Spleen (tissue), 11 donors: ENCODE results near the gene FNBP1. TPM values are rescaled to one million over a fixed set of nuclear protein-coding genes. Genes with fewer than 3 reads are reported as not detected.

Experiments
- DNase-seq: peaks from one replicate; pipeline ENCODE4 v3.0.0-alpha.2; 2020
- H3K27ac ChIP-seq, 8 donors: fragments of 200-600 bp; sonication (generic) in 7 of 8; 1 replicate in 4 of 8; 2 replicates in 4 of 8; pipeline versions ENCODE4 v1.5.0 to v1.8.0; 2016 to 2021; ENCODE audit warnings: inconsistent platforms in 4 of 8, mild to moderate bottlenecking in 4 of 8, moderate library complexity in 1 of 8
- H3K27me3 ChIP-seq, 7 donors: fragments of 200-600 bp; sonication (generic) in 6 of 7; replicated peaks in 1 of 7; 1 replicate in 4 of 7; 2 replicates in 3 of 7; pipeline versions ENCODE4 v1.5.0 to v1.8.0; 2016 to 2021; ENCODE audit warnings: inconsistent platforms in 3 of 7, mild to moderate bottlenecking in 1 of 7
- H3K36me3 ChIP-seq, 6 donors: fragments of 200-600 bp; sonication (generic) in 5 of 6; 1 replicate in 4 of 6; 2 replicates in 2 of 6; pipeline versions ENCODE4 v1.5.0 to v1.8.0; 2016 to 2021; ENCODE audit warnings: inconsistent platforms in 2 of 6
- H3K4me1 ChIP-seq, 6 donors: fragments of 200-600 bp; sonication (generic) in 5 of 6; 1 replicate in 3 of 6; 2 replicates in 3 of 6; pipeline versions ENCODE4 v1.5.0 to v1.8.0; 2016 to 2021; ENCODE audit warnings: inconsistent platforms in 3 of 6
- H3K4me3 ChIP-seq, 8 donors: fragments of 200-600 bp; sonication (generic) in 7 of 8; 1 replicate in 4 of 8; 2 replicates in 4 of 8; pipeline versions ENCODE4 v1.5.0 to v1.8.0; 2016 to 2021; ENCODE audit warnings: inconsistent platforms in 4 of 8, mild to moderate bottlenecking in 4 of 8, moderate library complexity in 2 of 8
- H3K9me3 ChIP-seq, 8 donors: fragments of 200-600 bp; sonication (generic) in 7 of 8; 1 replicate in 4 of 8; 2 replicates in 4 of 8; pipeline versions ENCODE4 v1.5.0 to v1.8.0; 2016 to 2021; ENCODE audit warnings: inconsistent platforms in 4 of 8
- CTCF ChIP-seq, 11 experiments: fragments of 200-600 bp in 7 of 11; fragments of 450-650 bp in 4 of 11; sonication (generic) in 4 of 11; IDR thresholded peaks in 8 of 11; conservative IDR thresholded peaks in 3 of 11; 1 replicate in 7 of 11; 2 replicates in 4 of 11; pipeline versions ENCODE4 v1.4.0 to v1.8.0; 2016 to 2021; ENCODE audit warnings: antibody characterized with exemption in 11 of 11, inconsistent platforms in 4 of 11, mild to moderate bottlenecking in 1 of 11
- POLR2A ChIP-seq, 3 donors: fragments of 450-650 bp; IDR thresholded peaks; one replicate each; pipeline ENCODE4 v1.5.1; 2017; ENCODE audit warnings: antibody characterized with exemption in 3 of 3, mild to moderate bottlenecking in 1 of 3
- POLR2AphosphoS5 ChIP-seq, 3 donors: sonication (generic); formaldehyde crosslinking; IDR thresholded peaks; one replicate each; pipeline ENCODE4 v1.5.1; 2017; ENCODE audit warnings: antibody characterized with exemption in 3 of 3
- WGBS, 5 donors: extraction: QIAGEN DNeasy Blood & Tissue Kit in 3 of 5; methylation state at CpG; one replicate each; pipeline versions ENCODE4 v1.1.5 to v1.1.7; 2013 to 2018; 5-methylcytosine and 5-hydroxymethylcytosine counted together
- intact Hi-C: fragments of 100-400 bp; cut with DNase I; formaldehyde crosslinking; loops from one replicate; pipeline ENCODE4 v1.15.0; 2023; ENCODE audit warnings: low total_unique reads
- polyA plus RNA-seq, 3 donors: library from polyadenylated mRNA; stranded (reverse); fragments of 200-250 nt; gene quantifications; one replicate each; pipeline ENCODE4 v1.2.1, GENCODE V29; 2013
- total RNA-seq, 7 donors: library from RNA; depleted of rRNA in 3 of 7; stranded (reverse); fragments of >200 nt in 3 of 7; fragmentation: NEBNext Ultra II Directional in 4 of 7; extraction: Animal tissue kit (Norgen Biotek cat#: 25700) in 4 of 7; gene quantifications; one replicate each; pipeline versions ENCODE4 v1.1.0 to v1.2.1, GENCODE V29; 2016 to 2021
- donor health status: healthy with polysubstance abuse.
- donor health status: DM: no; HTN: no; CAD: no; lungs with moderate emphysema.
- donor health status: DM: no; HTN: no; CAD: no.
- donor health status: Bipolar disorder and iron deficiency.
- donor health status: healthy.
- donor health status: DM: no; HTN: no; CAD: no.
- donor health status: DM: yes; HTN: yes; CAD: no.

The FNBP1 gene
- total and polyA plus RNA-seq, 10 donors: 40.6 to 156 (median 146) TPM

DNA sequence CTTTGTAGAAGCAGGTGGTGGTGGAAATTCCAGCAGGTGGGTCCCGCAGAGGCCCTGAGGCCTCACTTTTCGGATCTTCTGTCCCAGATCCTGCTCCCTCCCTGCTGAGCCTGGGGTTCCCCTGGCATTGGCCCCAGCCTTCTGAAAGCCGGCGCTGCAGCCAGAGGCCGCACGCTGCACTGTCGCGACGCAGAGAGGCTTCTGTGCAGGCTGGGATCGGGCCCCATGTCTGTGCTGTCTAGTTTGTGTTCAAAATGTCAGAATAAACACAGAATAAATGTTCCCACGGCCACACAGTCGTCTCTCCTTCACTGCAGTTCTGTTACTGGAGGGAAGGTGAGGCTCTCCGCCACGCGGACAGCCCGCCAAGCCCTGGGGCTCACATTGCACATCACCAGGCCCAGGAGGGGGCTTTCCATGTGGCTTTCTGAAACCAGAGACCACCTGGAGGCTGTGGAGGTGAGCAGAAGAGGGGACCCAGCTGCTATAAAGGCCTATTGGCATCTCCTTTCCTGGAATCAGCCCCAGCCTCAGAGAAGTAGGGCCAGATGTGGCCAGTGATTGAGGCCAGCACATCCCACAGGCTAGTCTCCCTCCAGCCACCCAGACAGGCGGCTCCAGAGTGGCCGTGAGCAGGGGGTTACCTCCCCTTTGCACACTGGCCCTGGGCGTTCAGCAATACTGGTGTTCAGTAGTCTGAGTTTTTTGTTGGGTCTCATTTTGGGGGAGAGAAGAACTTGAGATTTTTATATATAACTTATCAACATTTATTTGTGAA lies 161.3 kb downstream of the FNBP1 start:
- H3K4me3 ChIP-seq: no peak overlapping the region
- no peaks in the 10 kb centered on the region for H3K9me3 ChIP-seq
- H3K27me3 ChIP-seq: no peaks in the 10 kb centered on the region
- TF ChIP-seq POLR2AphosphoS5 (IDR thresholded peaks at IDR 0.05) (peak in 1 of 3 donors; percentile 51), CTCF (IDR thresholded peaks at IDR 0.05 in 8 of 11, conservative IDR thresholded peaks at IDR 0.05 in 3 of 11) (no peak)
- H3K4me1 ChIP-seq: peaks cover 28 to 51% (median 37%) of the 10 kb centered on the region in 6 donors
- peak overlapping the region in 1 of 8 donors; percentile 21 for H3K27ac ChIP-seq
- no peak for DNase-seq
- peaks cover 0 to 38% (median 1%) of the 10 kb centered on the region in 6 donors for H3K36me3 ChIP-seq
- WGBS, 5 donors: 85 to 93% (median 90%) methylated on average over 17 to 19 of the region's 19 CpGs
- intact Hi-C loops: loop anchor here (10.0 kb wide), 1 partner anchor 83 kb away; no protein-coding TSS in a partner anchor

DNA sequence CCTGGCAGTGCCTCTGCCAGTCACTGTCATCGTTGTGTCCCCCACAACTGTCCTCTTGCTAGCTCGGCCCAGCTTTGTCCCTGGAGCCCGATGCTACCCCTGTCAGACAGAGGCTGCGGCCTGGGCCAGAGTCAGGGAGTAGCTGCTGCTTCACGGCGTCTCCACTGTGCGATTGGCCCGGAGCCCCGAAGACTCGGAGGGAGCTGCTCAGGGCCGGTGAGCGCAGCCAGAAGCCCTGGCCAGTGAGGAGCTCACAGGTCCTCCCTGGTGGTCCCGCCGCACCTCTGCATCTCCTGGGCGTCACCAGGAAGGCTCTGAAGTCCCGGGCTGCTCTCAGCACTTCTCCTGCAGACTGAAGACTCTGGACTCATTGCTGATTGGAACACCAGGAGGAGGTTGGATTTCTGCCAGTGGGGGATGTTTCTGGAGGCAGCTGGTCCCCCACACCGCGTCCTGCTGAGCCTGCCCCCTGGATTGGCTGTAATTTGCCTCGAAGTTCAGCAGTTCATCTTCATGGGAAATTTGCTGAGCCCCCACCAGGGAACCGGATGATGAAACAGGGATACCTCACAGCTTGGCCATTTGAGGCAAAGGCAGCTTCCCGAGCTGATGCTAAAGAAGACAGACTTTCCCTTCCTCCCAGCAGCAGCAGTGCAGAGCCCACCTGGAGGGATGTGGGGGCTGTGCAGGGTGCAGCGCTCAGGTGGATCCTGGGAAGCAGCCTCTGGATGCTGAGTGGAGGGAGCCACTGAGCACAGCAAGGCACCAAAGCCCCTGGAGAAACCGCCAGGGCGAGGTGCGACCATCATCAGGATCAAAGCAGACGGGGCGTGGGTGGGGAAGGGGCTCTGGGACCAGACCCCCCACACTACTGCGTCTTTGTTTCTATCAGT lies 162.1 kb downstream of the FNBP1 start:
- peaks cover 0 to 42% (median 3%) of the 10 kb centered on the region in 6 donors for H3K36me3 ChIP-seq
- peak overlapping the region in 1 of 8 donors; percentile 21 for H3K27ac ChIP-seq
- intact Hi-C loops: loop anchor here (10.0 kb wide), 1 partner anchor 84 kb away; no protein-coding TSS in a partner anchor
- no peak overlapping the region for H3K4me3 ChIP-seq
- peak; percentile 76 for DNase-seq
- 86 to 92% (median 89%) methylated on average over 22 to 28 of the region's 28 CpGs for WGBS, 5 donors
- H3K27me3 ChIP-seq: no peaks in the 10 kb centered on the region
- TF ChIP-seq CTCF (IDR thresholded peaks at IDR 0.05 in 8 of 11, conservative IDR thresholded peaks at IDR 0.05 in 3 of 11) (no peak), POLR2A (IDR thresholded peaks at IDR 0.05) (no peak), POLR2AphosphoS5 (IDR thresholded peaks at IDR 0.05) (no peak)
- H3K9me3 ChIP-seq: no peaks in the 10 kb centered on the region
- peaks cover 20 to 44% (median 30%) of the 10 kb centered on the region in 6 donors for H3K4me1 ChIP-seq

GRCh38 chr9:129879991-129880653 lies 162.9 kb downstream of the FNBP1 start:
- H3K27ac ChIP-seq: no peak overlapping the region
- peak; percentile 77 for DNase-seq

DNA sequence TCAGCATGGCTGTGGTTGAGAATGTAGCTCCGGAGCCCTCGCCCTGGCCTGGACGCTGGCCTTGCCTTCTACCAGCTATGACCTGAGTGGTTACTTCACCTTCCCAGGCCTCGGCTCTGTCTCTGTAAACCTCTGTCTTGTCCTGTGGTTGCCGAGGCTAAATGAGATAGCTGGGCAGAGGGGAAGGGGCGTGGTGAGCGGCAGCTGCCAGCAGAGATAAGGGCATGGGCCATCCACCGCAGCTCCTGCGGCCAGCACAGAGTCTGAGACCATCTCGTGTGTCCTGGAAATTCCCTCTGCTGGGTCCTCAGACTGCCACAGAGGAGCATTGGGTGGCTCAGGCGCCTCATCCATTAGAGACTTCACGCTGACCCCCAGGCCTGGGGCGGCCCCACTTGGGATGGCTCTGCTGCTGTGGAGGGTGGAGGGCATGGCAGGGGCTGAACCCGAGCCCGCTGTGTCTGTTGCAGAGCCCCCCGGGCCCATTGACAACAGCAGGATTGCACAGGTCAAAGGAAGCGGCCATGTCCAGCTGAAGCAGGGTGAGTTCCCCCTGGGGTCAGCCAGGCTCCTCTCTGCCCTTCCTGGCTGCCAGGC lies 163.8 kb downstream of the FNBP1 start:
- no peak overlapping the region for H3K4me3 ChIP-seq
- no peaks in the 10 kb centered on the region for H3K27me3 ChIP-seq
- H3K36me3 ChIP-seq: peaks cover 0 to 59% (median 11%) of the 10 kb centered on the region in 6 donors
- peaks cover 6 to 27% (median 13%) of the 10 kb centered on the region in 6 donors for H3K4me1 ChIP-seq
- no peak overlapping the region for H3K27ac ChIP-seq
- no peak for DNase-seq
- no peaks in the 10 kb centered on the region for H3K9me3 ChIP-seq
- peak in 1 of 3 donors; percentile 32 for TF ChIP-seq POLR2AphosphoS5 (IDR thresholded peaks at IDR 0.05)
- TF ChIP-seq CTCF (IDR thresholded peaks at IDR 0.05 in 8 of 11, conservative IDR thresholded peaks at IDR 0.05 in 3 of 11): no peak
- intact Hi-C loops: no loop called here
- WGBS, 5 donors: 71 to 80% (median 75%) methylated on average over 12 to 17 of the region's 17 CpGs; no CpG with 5 or more reads in 1 of the 5 donors

More at GRCh38 chr9:129879991-129880653, 162.9 kb downstream of the FNBP1 start:
- H3K4me3 ChIP-seq: no peak overlapping the region
- H3K36me3 ChIP-seq: peaks cover 0 to 50% (median 7%) of the 10 kb centered on the region in 6 donors
- intact Hi-C loops: loop anchor here (10.0 kb wide), 1 partner anchor 85 kb away; no protein-coding TSS in a partner anchor
- peaks cover 13 to 36% (median 22%) of the 10 kb centered on the region in 6 donors for H3K4me1 ChIP-seq
- no peaks in the 10 kb centered on the region for H3K27me3 ChIP-seq
- WGBS, 5 donors: 92 to 95% (median 94%) methylated on average over 29 to 31 of the region's 31 CpGs
- no peaks in the 10 kb centered on the region for H3K9me3 ChIP-seq
- TF ChIP-seq POLR2AphosphoS5 (IDR thresholded peaks at IDR 0.05) (no peak), POLR2A (IDR thresholded peaks at IDR 0.05) (no peak)
